GM18517 (cell line): ENCODE results near the gene ASXL1.

Source experiments
- ATAC-seq: cut with Tn5 transposase; IDR thresholded peaks from one replicate; pipeline ENCODE4 v1.9.1; 2021; ENCODE audit warnings: mild to moderate bottlenecking, moderate library complexity; ENCODE audit not compliant: unreplicated experiment

The ASXL1 gene

GRCh38 chr20:32476684-32477593 lies 118.8 kb downstream of the ASXL1 start:
- ATAC-seq, result no peak

- ATAC-seq, result no peak
Measured at GRCh38 chr20:32477594-32478512, 119.7 kb downstream of the ASXL1 start.

GRCh38 chr20:32478576-32478975 lies 120.4 kb downstream of the ASXL1 start:
- no peak for ATAC-seq

GRCh38 chr20:32479012-32479411 lies 120.9 kb downstream of the ASXL1 start:
- no peak for ATAC-seq

- no peak for ATAC-seq
Measured at GRCh38 chr20:32479697-32480171, 121.6 kb downstream of the ASXL1 start.

GRCh38 chr20:32480371-32481241 lies 122.5 kb downstream of the ASXL1 start:
- ATAC-seq, result no peak

- ATAC-seq, result no peak
Measured at GRCh38 chr20:32481311-32482142, 123.4 kb downstream of the ASXL1 start.

- ATAC-seq, result no peak
Measured at GRCh38 chr20:32482143-32482441, 124.0 kb downstream of the ASXL1 start.

- ATAC-seq, result no peak
Measured at GRCh38 chr20:32482442-32483261, 124.5 kb downstream of the ASXL1 start.

- ATAC-seq, result no peak
Measured at GRCh38 chr20:32483351-32484224, 125.5 kb downstream of the ASXL1 start.

- ATAC-seq, result no peak
Measured at GRCh38 chr20:32484225-32484957, 126.3 kb downstream of the ASXL1 start.

GRCh38 chr20:32484958-32485769 lies 127.0 kb downstream of the ASXL1 start:
- ATAC-seq, result peak; percentile 79

- ATAC-seq, result no peak
Measured at GRCh38 chr20:32485770-32486478, 127.8 kb downstream of the ASXL1 start.

- ATAC-seq, result no peak
Measured at GRCh38 chr20:32487381-32487780, 129.2 kb downstream of the ASXL1 start.

GRCh38 chr20:32488066-32488838 lies 130.1 kb downstream of the ASXL1 start:
- no peak for ATAC-seq
